Umbilical cord (tissue), 2 donors: ENCODE data around the gene PDCD11. TPM values are rescaled to one million over a fixed set of nuclear protein-coding genes. Genes with fewer than 3 reads are reported as not detected.

Experiments
- DNase-seq: peaks from one replicate; pipeline ENCODE4 v3.0.0-alpha.2; 2015; ENCODE audit warnings: low spot score
- total RNA-seq: library from RNA; depleted of rRNA; stranded (reverse); fragments of >200 nt; gene quantifications from one replicate; pipeline ENCODE4 v1.2.3, GENCODE V29; 2014; ENCODE audit warnings: low replicate concordance; ENCODE audit not compliant: insufficient read depth

The PDCD11 gene
- total RNA-seq, 1 donor from 2014 or later: 99.9 TPM

- DNase-seq: no peak
These were observed 21.2 kb downstream of the PDCD11 start for GRCh38 chr10:103417601-103418000.

- no peak for DNase-seq
These were observed 22.7 kb downstream of the PDCD11 start for GRCh38 chr10:103419101-103419500.

DNA sequence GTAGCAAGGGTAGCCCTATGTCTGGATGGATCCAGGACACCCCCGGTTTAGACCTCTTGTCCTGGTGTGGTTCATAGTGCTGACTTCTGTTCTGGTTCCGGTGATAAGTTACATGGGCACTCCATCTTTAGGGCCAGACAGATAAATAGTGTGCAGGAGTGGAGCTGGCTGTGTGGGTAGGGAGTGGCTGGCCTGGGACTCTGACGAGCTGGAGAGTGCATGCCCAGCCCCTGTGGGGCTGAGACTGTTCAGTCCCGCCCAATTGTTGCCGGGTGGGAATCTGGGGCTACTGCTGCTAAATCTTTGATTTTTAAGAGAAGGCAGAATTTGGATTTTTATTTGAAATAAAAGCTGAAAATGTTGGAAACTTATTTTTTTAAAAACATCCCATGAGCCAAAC, 27.3 kb downstream of the PDCD11 start:
- DNase-seq: no peak

- no peak for DNase-seq
These were observed 31.4 kb downstream of the PDCD11 start for GRCh38 chr10:103427866-103428265.

GRCh38 chr10:103428989-103429643, 32.7 kb downstream of the PDCD11 start:
- no peak for DNase-seq

DNA sequence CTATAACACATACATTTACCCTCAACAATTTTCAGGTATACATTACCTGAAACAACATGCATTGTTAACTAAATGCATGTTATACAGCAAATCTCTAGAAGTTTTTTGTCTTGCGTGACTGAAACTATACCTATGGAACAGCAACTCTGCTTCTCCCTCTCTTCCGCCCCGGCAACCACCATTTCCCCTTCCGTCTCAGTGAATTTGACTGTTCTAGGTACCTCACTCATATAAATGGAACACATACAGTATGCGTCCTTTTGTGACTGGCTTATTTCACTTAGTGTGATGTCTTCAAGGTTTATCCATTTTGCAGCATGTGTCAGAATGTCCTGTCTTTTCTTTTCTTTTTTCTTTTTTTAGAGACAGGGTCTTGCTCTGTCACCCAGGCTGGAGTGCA, 33.2 kb downstream of the PDCD11 start:
- DNase-seq: no peak

DNA sequence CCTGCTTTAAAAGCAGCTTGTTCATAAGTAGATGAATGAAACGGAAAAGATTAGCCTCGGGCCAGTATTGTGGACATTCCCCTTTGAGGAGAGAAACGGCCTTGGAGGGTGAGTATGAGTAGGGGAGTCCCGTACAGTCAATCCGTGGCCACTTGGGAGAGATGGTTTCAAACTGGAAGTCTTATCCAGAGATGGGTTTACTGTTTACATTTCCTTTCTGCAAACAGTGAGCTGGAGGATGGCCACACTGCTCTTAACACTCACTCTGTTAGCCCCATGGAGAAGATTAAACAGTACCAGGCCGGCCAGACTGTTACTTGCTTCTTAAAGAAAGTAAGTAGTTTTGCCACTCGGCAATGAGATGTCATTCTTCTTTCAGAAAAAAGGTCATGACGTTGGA, 35.5 kb downstream of the PDCD11 start:
- no peak for DNase-seq

DNA sequence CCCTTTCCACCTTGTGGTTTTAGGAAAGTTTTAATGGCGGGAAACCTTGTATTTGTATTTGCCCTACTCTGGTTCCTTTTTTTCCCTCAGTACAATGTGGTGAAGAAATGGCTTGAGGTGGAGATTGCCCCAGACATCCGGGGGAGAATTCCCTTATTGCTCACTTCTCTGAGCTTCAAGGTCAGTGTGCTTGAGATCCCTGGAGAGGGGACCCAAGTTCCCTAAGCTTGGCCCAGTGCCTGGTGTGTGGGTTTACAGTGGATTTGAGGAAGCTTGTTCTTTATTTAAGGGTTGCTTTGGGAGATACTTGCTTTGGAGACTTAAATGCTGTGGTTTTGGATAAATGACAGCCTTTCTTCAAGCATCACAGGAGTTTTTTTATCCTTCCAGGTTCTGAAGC, 37.4 kb downstream of the PDCD11 start:
- no peak for DNase-seq

DNA sequence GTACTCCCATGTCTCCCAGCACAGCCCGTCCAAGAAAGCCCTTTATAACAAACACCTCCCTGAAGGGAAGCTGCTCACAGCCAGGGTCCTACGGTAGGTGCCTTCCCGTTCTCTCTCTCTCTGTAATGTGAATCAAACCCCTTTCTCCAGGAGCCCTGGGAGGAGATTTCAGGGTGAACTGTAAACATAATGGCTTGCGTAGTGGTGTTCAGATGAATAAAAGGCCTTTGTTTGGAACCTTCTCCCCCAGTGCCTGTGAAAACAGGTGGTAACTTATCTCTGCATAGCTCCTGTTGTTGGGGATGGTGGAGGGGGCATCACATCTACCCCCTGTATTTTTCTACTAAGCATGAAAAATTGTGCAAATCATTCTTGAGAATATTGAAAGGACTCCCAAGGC, 43.4 kb downstream of the PDCD11 start:
- no peak for DNase-seq

GRCh38 chr10:103440416-103440815, 44.0 kb downstream of the PDCD11 start:
- DNase-seq: no peak

DNA sequence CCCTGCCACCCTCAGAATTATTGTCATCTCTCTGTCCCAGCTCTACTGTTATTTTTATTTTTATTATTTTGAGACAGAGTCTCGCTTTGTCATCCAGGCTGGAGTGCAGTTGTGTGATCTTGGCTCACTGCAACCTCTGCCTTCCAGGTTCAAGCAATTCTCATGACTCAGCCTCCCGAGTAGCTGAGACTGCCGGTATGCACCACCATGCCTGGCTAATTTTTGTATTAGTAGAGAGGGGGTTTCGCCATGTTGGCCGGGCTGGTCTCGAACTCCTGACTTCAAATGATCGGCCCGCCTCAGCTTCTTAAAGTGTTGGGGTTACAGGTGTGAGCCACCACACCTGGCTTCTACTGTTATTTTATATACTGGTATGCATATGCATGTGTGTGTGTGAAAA, 44.8 kb downstream of the PDCD11 start:
- DNase-seq: no peak

DNA sequence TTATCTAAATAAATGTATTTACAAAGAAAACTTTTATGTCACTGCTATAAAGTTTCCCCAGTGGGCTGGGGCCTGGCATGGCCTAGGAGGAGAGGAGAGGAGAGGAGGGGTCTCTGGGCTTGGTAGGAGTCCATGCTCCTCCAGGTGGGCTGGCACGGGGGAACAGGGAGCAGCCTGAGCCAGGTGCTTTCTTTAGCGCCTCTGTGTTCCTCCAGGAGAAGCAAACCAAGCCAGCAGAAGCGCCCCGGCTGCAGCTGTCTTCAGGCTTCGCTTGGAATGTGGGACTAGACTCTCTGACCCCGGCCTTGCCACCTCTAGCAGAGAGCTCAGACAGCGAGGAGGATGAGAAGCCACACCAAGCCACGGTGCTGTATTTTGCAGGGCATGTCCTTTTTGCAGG, 45.2 kb downstream of the PDCD11 start:
- no peak for DNase-seq

DNA sequence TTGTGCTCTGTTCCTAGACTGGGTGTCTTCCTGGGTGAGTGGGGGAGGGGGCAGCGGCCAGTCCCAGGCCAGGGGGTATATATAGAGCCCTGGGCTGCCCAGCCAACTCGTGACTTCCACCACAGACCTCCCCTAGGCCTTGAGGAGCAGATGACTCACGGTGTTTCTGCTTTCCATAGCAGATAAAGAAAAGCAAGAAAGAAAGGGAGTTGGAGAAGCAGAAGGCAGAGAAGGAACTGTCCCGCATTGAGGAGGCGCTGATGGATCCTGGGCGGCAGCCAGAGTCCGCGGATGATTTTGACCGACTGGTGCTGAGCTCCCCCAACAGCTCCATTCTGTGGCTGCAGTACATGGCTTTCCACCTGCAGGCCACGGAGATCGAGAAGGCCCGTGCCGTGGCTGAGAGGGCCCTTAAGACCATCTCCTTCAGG, 45.6 kb downstream of the PDCD11 start:
- DNase-seq: no peak

- DNase-seq: no peak
These were observed 47.2 kb downstream of the PDCD11 start for GRCh38 chr10:103443475-103444185.

GRCh38 chr10:103444478-103444877, 48.1 kb downstream of the PDCD11 start:
- no peak for DNase-seq

DNA sequence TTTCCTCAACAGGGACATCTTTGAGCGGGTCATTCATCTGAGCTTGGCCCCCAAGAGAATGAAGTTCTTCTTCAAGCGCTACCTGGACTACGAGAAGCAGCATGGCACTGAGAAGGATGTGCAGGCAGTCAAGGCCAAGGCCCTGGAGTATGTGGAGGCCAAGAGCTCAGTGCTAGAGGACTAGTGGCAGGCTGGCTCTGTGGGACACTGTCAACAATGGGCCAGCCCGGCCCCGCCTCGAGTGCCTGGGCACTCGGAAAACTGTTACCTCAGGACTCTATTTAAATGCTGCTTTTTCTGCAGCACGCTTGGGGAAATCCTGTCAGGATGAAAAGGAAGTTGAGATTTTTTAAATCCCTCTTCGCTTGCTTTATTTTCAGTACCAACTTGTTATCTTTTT, 48.9 kb downstream of the PDCD11 start:
- DNase-seq: no peak

GRCh38 chr10:103445767-103446567, 49.5 kb downstream of the PDCD11 start:
- DNase-seq: no peak

DNA sequence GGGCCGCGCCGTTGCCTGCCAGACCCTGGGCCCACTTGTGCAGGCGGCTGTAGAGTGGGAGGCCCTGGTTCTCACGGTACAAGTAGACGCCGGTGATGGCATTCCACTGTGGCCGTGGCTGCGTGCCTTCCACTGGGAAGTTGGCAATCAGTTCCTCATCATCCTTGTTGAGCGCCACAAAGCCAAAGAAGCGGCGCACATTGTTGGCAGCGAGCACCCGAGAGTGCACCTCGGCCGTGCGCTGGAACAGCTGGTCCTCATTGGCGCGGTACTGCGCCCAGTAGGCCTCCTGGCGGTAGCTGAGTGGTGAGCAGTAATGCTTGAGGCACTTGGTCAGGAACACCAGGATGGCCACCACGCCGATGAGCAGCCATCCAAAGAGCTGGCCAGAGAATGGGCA, 50.8 kb downstream of the PDCD11 start:
- DNase-seq: no peak

GRCh38 chr10:103448746-103449145, 52.3 kb downstream of the PDCD11 start:
- DNase-seq: peak; percentile 36

DNA sequence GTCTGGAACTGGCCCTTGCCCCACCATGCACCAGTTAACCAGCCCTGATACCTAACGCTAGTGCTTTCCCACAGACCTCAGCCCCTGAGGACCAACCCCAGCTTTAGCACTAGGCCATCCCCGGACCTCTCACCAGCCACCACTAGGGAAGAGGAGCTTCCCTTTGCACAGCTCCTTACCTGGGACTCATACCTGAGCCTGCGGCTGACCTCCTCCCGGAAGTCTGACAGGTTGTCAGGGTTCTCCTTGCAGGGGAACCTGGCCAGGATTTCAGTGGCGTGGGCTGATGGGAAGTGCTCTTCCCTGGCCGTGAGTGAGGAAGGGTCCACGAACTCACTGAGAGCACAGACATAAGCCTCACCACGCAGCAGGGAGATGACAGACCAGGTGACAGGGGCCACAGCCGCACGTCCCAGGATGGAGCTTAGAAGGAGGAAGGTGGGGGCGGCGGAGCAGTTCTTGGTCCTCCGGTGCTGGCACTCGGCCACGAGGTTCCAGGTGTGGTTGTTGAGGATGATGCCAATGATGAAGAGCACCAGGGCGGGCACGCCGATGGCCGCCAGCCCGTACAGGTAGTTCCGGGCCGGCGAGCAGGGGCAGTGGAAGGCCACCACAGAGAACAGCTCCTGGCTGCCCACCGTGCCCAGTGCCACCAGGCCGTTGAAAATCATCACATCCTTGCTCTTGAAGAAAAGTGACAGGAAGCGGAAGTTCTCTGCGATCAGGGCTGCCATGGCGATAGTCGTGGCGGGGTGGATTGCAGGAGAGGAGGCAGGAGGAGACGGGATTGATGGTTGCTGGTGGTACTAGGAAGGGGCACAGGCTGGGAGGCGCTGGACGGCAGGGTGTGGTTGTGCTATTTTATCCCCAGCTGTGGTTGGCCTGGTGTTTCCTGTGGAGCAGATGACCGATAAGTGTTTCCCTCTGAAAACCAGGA, 53.0 kb downstream of the PDCD11 start:
- no peak for DNase-seq

DNA sequence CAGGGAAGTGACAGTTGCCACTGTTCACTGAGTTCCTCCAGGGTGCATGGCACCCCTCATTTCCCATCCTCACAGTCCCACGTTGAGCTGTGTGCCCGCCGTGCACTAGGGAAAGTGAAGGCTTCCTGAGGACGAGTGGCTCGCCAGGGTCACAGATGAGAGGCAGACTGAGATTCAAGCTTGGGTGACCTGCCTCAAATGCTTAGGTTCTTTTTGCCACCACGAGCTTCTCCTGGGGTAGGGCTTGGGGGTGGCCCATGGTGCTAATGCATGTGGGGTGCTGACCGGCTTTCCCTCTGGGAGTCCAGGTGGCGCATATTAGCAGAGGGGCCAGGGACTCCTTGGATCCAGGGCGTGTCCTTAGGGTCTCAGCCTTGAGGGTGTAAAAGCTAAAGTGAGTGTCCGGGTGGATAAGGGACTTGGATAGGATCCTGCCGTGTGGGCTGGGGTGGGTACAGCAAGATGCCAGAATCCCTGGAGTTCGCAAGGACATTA, 53.8 kb downstream of the PDCD11 start:
- no peak for DNase-seq
